SIG-M5 (cell line): ENCODE data around the gene KMT2B.
"Not testable (repeated sequence)": the region's sequence is repeated elsewhere in the genome, so short reads cannot be mapped to it uniquely, and the experiment has no call there.

ENCODE experiments used
- DNase-seq: peaks from one replicate; lab custom pipeline; 2025; lab: John Stamatoyannopoulos, UW

KMT2B gene

GRCh38 chr19:35717665-35718344 is at the start of gene KMT2B:
TSS of gene KMT2B (plus strand) at chr19:35718003. CDS start at chr19:35718019, 16 bp downstream.
- DNase-seq, result no peak

- DNase-seq, result no peak
These were observed 48.2 kb upstream of the KMT2B start for GRCh38 chr19:35669566-35669965.

- DNase-seq, result no peak
These were observed 47.8 kb upstream of the KMT2B start for GRCh38 chr19:35669974-35670373.

GRCh38 chr19:35670686-35671085 is 47.1 kb upstream of the KMT2B start:
- DNase-seq, result no peak

- DNase-seq, result no peak
These were observed 46.0 kb upstream of the KMT2B start for GRCh38 chr19:35671818-35672217.

GRCh38 chr19:35673121-35673804 is 44.5 kb upstream of the KMT2B start:
- no peak for DNase-seq

GRCh38 chr19:35675589-35676140 is 42.1 kb upstream of the KMT2B start:
- no peak for DNase-seq

GRCh38 chr19:35689836-35690235 is 28.0 kb upstream of the KMT2B start:
- no peak for DNase-seq

GRCh38 chr19:35691106-35691505 is 26.7 kb upstream of the KMT2B start:
- DNase-seq, result not testable (repeated sequence)

GRCh38 chr19:35692010-35692409 is 25.8 kb upstream of the KMT2B start:
- no peak for DNase-seq

GRCh38 chr19:35693422-35693821 is 24.4 kb upstream of the KMT2B start:
- no peak for DNase-seq

- DNase-seq, result peak; percentile 11
These were observed 23.8 kb upstream of the KMT2B start for GRCh38 chr19:35693835-35694599.

GRCh38 chr19:35695895-35696422 is 21.8 kb upstream of the KMT2B start:
- no peak for DNase-seq

GRCh38 chr19:35696835-35697234 is 21.0 kb upstream of the KMT2B start:
- no peak for DNase-seq

GRCh38 chr19:35702223-35703012 is 15.4 kb upstream of the KMT2B start:
- peak; percentile 82 for DNase-seq

- DNase-seq, result no peak
These were observed 14.5 kb upstream of the KMT2B start for GRCh38 chr19:35703343-35703742.

GRCh38 chr19:35704218-35704617 is 13.6 kb upstream of the KMT2B start, which contains the start of gene ZBTB32:
TSS of gene ZBTB32 (plus strand) at chr19:35704558. CDS start at chr19:35714627, 10,069 bp downstream.
- no peak for DNase-seq

GRCh38 chr19:35708391-35708790 is 9.4 kb upstream of the KMT2B start:
- no peak for DNase-seq

GRCh38 chr19:35710784-35711723 is 6.7 kb upstream of the KMT2B start:
- no peak for DNase-seq
